ENCODE data around the gene KLHL22.

Gene KLHL22

GRCh38 chr22:20442485-20443284 lies 52.9 kb downstream of the KLHL22 start:
- H3K4me3 ChIP-seq (ENCODE audit: severe bottlenecking) = no peak overlapping the region
- peaks cover 11% of the 10 kb centered on the region; the same call in 1 of the 2 replicates for H3K36me3 ChIP-seq (ENCODE audit: low read depth)
- no peaks in the 10 kb centered on the region for H3K9me3 ChIP-seq (ENCODE audit: severe bottlenecking)
- no peaks in the 10 kb centered on the region for H3K4me1 ChIP-seq (ENCODE audit: insufficient read depth, poor library complexity, severe bottlenecking)
- H3K27ac ChIP-seq (ENCODE audit: poor library complexity, severe bottlenecking) = no peak overlapping the region
- TF ChIP-seq, protein P1, sequence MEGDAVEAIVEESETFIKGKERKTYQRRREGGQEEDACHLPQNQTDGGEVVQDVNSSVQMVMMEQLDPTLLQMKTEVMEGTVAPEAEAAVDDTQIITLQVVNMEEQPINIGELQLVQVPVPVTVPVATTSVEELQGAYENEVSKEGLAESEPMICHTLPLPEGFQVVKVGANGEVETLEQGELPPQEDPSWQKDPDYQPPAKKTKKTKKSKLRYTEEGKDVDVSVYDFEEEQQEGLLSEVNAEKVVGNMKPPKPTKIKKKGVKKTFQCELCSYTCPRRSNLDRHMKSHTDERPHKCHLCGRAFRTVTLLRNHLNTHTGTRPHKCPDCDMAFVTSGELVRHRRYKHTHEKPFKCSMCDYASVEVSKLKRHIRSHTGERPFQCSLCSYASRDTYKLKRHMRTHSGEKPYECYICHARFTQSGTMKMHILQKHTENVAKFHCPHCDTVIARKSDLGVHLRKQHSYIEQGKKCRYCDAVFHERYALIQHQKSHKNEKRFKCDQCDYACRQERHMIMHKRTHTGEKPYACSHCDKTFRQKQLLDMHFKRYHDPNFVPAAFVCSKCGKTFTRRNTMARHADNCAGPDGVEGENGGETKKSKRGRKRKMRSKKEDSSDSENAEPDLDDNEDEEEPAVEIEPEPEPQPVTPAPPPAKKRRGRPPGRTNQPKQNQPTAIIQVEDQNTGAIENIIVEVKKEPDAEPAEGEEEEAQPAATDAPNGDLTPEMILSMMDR (IDR thresholded peaks at IDR 0.05; ENCODE audit: poor library complexity, severe bottlenecking) = no peak
- H3K27me3 ChIP-seq (ENCODE audit: insufficient read depth, poor library complexity, severe bottlenecking) = no peaks in the 10 kb centered on the region
- no peak for ATAC-seq (ENCODE audit: low read depth)
- no peak for DNase-seq (ENCODE audit: low spot score)

DNA sequence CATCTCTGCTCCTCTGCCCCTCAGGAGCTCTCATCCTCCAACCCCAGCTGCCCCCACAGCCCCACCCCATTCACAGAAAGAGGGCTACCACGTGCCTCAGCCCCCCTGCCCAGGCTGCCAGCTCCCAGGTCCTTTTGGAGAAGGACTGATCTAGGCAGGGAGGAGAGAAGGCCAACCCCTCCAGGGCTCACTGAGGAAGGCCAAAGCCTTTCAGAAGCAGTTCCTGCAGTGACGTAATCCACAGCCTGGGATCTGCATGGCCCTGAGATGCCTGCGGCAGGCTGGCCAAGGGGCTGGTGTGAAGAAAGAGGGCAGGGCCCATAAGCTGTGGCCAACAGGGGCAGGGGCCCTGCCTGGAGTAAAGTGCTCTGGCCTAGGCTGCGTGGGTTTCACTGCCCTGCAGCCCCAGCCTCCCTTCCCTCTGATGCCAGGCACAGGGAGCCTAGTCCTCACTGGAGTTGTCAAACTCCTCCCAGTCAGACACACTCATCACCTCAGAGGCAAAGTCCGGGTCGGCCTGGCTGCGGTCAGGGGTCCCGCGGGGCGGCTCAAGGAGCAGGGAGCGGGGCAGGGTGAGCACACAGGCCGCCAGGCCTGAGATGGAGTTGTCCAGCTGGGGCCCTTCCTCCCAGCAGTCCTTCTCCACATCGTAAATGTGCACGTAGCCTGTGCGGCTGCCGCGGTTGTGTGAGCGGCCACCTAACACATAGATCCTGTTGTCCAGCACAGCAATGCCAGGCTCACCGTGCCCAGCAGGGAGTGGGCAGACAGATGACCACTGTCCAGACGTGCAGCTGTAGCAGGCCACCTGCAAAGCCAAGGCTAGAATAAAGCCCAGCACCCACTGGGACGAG lies 53.7 kb downstream of the KLHL22 start:
- H3K27ac ChIP-seq (ENCODE audit: poor library complexity, severe bottlenecking) = no peak overlapping the region
- no peak overlapping the region for H3K4me3 ChIP-seq (ENCODE audit: severe bottlenecking)
- no peak for ATAC-seq (ENCODE audit: low read depth)
- no peak for DNase-seq (ENCODE audit: low spot score)
- H3K27me3 ChIP-seq (ENCODE audit: insufficient read depth, poor library complexity, severe bottlenecking) = no peaks in the 10 kb centered on the region
- TF ChIP-seq, protein P1 (IDR thresholded peaks at IDR 0.05; ENCODE audit: poor library complexity, severe bottlenecking) = no peak
- peaks cover 11% of the 10 kb centered on the region; the same call in 1 of the 2 replicates for H3K36me3 ChIP-seq (ENCODE audit: low read depth)
- no peaks in the 10 kb centered on the region for H3K4me1 ChIP-seq (ENCODE audit: insufficient read depth, poor library complexity, severe bottlenecking)
- H3K9me3 ChIP-seq (ENCODE audit: severe bottlenecking) = no peaks in the 10 kb centered on the region

- TF ChIP-seq, protein P1 (IDR thresholded peaks at IDR 0.05; ENCODE audit: poor library complexity, severe bottlenecking) = no peak
- DNase-seq (ENCODE audit: low spot score) (peak; percentile 26), ATAC-seq (ENCODE audit: low read depth) (no peak)
- Histone ChIP-seq H3K36me3 (ENCODE audit: low read depth) (peaks cover 11% of the 10 kb centered on the region; the same call in 1 of the 2 replicates), H3K27ac (ENCODE audit: poor library complexity, severe bottlenecking) (no peak overlapping the region), H3K4me3 (ENCODE audit: severe bottlenecking) (no peak overlapping the region), H3K9me3 (ENCODE audit: severe bottlenecking) (no peaks in the 10 kb centered on the region), H3K4me1 (ENCODE audit: insufficient read depth, poor library complexity, severe bottlenecking) (no peaks in the 10 kb centered on the region), H3K27me3 (ENCODE audit: insufficient read depth, poor library complexity, severe bottlenecking) (no peaks in the 10 kb centered on the region)
Measured at GRCh38 chr22:20440637-20441591, 54.7 kb downstream of the KLHL22 start.

DNA sequence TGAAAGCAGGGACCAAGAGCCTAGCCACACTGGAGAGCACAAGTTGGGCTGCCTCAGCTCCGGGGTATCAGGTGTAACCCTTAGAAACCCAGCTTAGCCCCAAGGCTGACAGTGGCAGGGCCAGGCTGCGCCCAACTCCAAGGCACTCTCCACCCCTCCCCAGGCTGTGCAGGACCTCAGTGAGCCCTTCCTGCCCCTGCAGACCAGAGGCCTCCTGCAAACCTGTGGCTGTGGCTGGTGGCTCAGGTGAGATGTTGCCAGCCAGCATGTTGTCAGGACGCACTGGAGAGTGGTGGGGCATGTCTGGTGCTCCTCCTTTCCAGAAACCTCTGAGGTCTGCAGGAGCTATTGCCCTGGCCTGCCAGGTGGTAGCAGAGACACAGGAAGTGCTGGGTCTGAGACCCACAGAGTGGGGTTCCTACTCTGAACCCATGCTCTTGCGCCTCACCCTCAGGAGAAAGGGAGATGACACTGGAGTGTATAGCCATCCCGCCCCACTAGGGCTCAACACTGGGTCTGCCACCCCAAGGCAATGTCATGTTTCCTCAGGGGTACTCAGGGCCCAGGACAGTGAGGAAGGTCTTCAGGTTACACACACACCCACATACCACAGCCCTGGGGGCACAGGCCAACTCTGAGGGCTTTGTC lies 55.5 kb downstream of the KLHL22 start:
- Histone ChIP-seq H3K36me3 (ENCODE audit: low read depth) (peaks cover 11% of the 10 kb centered on the region; the same call in 1 of the 2 replicates), H3K27me3 (ENCODE audit: insufficient read depth, poor library complexity, severe bottlenecking) (no peaks in the 10 kb centered on the region), H3K4me3 (ENCODE audit: severe bottlenecking) (no peak overlapping the region), H3K4me1 (ENCODE audit: insufficient read depth, poor library complexity, severe bottlenecking) (no peaks in the 10 kb centered on the region), H3K9me3 (ENCODE audit: severe bottlenecking) (no peaks in the 10 kb centered on the region), H3K27ac (ENCODE audit: poor library complexity, severe bottlenecking) (no peak overlapping the region)
- DNase-seq (ENCODE audit: low spot score) (peak; percentile 40), ATAC-seq (ENCODE audit: low read depth) (no peak)
- TF ChIP-seq, protein P1 (IDR thresholded peaks at IDR 0.05; ENCODE audit: poor library complexity, severe bottlenecking) = no peak

All from RWPE2 (cell line).